Measurements from ENCODE around the gene CFAP90.

Gene CFAP90

GRCh38 chr5:7822449-7822848, 28.5 kb downstream of the CFAP90 start:
- no peak for DNase-seq (ENCODE audit: low read depth)

- no peak for DNase-seq (ENCODE audit: low read depth)
These were observed 34.4 kb downstream of the CFAP90 start for GRCh38 chr5:7816535-7816901.

GRCh38 chr5:7815892-7816534, 34.9 kb downstream of the CFAP90 start:
- peak; percentile 30 for DNase-seq (ENCODE audit: low read depth)

GRCh38 chr5:7814816-7815215, 36.1 kb downstream of the CFAP90 start:
- no peak for DNase-seq (ENCODE audit: low read depth)

- no peak for DNase-seq (ENCODE audit: low read depth)
These were observed 37.4 kb downstream of the CFAP90 start for GRCh38 chr5:7813576-7813975.

- no peak for DNase-seq (ENCODE audit: low read depth)
These were observed 37.9 kb downstream of the CFAP90 start for GRCh38 chr5:7813007-7813406.

- no peak for DNase-seq (ENCODE audit: low read depth)
These were observed 39.2 kb downstream of the CFAP90 start for GRCh38 chr5:7811715-7812114.

- no peak for DNase-seq (ENCODE audit: low read depth)
These were observed 41.9 kb downstream of the CFAP90 start for GRCh38 chr5:7808998-7809397.

- DNase-seq (ENCODE audit: low read depth) = no peak
These were observed 45.6 kb downstream of the CFAP90 start for GRCh38 chr5:7805379-7805778.

- no peak for DNase-seq (ENCODE audit: low read depth)
These were observed 47.0 kb downstream of the CFAP90 start for GRCh38 chr5:7803937-7804336.

GRCh38 chr5:7802855-7803254, 48.1 kb downstream of the CFAP90 start:
- DNase-seq (ENCODE audit: low read depth) = no peak

- no peak for DNase-seq (ENCODE audit: low read depth)
These were observed 48.9 kb downstream of the CFAP90 start for GRCh38 chr5:7801891-7802614.

GRCh38 chr5:7795306-7795705, 55.6 kb downstream of the CFAP90 start:
- no peak for DNase-seq (ENCODE audit: low read depth)

GRCh38 chr5:7794823-7795222, 56.1 kb downstream of the CFAP90 start:
- DNase-seq (ENCODE audit: low read depth) = no peak

- no peak for DNase-seq (ENCODE audit: low read depth)
These were observed 56.6 kb downstream of the CFAP90 start for GRCh38 chr5:7794311-7794710.

GRCh38 chr5:7793895-7794294, 57.0 kb downstream of the CFAP90 start:
- DNase-seq (ENCODE audit: low read depth) = no peak

- no peak for DNase-seq (ENCODE audit: low read depth)
These were observed 61.4 kb downstream of the CFAP90 start for GRCh38 chr5:7789567-7789966.

- no peak for DNase-seq (ENCODE audit: low read depth)
These were observed 63.2 kb downstream of the CFAP90 start for GRCh38 chr5:7787770-7788169.

GRCh38 chr5:7784683-7785380, 66.1 kb downstream of the CFAP90 start:
- no peak for DNase-seq (ENCODE audit: low read depth)

GRCh38 chr5:7781899-7782298, 69.0 kb downstream of the CFAP90 start:
- DNase-seq (ENCODE audit: low read depth) = no peak

All from HS-27A (cell line).